GM12875 (cell line): ENCODE data around the gene CEP164.

Source experiments
- H3K4me3 ChIP-seq: one replicate; pipeline ENCODE4 v1.5.1; 2011; ENCODE audit warnings: low read depth, low read length, control low read depth
- CTCF ChIP-seq: IDR thresholded peaks from 2 replicates; pipeline ENCODE4 v1.5.1; 2011; ENCODE audit warnings: low read depth, mild to moderate bottlenecking, control low read depth, inconsistent platforms, low read length, moderate library complexity, borderline replicate concordance; ENCODE audit not compliant: insufficient read depth

Gene CEP164

GRCh38 chr11:117333917-117334316 lies 6.3 kb downstream of the CEP164 start:
- H3K4me3 ChIP-seq: no peak overlapping the region
- no peak for TF ChIP-seq CTCF

GRCh38 chr11:117334896-117335295 lies 7.2 kb downstream of the CEP164 start:
- no peak overlapping the region for H3K4me3 ChIP-seq
- TF ChIP-seq CTCF: no peak

GRCh38 chr11:117335399-117335798 lies 7.7 kb downstream of the CEP164 start:
- H3K4me3 ChIP-seq: no peak overlapping the region
- no peak for TF ChIP-seq CTCF

- no peak for TF ChIP-seq CTCF
- no peak overlapping the region for H3K4me3 ChIP-seq
Observed at GRCh38 chr11:117337076-117337475, 9.4 kb downstream of the CEP164 start.

- no peak for TF ChIP-seq CTCF
Observed at GRCh38 chr11:117345039-117345438, 17.4 kb downstream of the CEP164 start.

GRCh38 chr11:117354550-117354949 lies 26.9 kb downstream of the CEP164 start:
- no peak overlapping the region for H3K4me3 ChIP-seq
- TF ChIP-seq CTCF: no peak

More at GRCh38 chr11:117345039-117345438, 17.4 kb downstream of the CEP164 start:
- no peak overlapping the region for H3K4me3 ChIP-seq

- no peak for TF ChIP-seq CTCF
- H3K4me3 ChIP-seq: no peak overlapping the region
Observed at GRCh38 chr11:117356126-117356890, 28.7 kb downstream of the CEP164 start.
